Panc1 (cell line): ENCODE measurements around the gene ZNF316. TPM values are rescaled to one million over a fixed set of nuclear protein-coding genes. Genes with fewer than 3 reads are reported as not detected.

Experiments used
- ATAC-seq: fragments of 200-7000 bp; cut with Tn5 transposase; 2 replicates; pipeline ENCODE4 v1.9.1; 2020; ENCODE audit warnings: mild to moderate bottlenecking, moderate library complexity
- BruUV-seq: library from RNA; stranded (reverse); fragments of 400-500 nt; replicated peaks from 2 replicates; lab custom pipeline; 2021; lab: Mats Ljungman, UMichigan
- CTCF ChIA-PET: fragments of 300-600 bp; sonication (Branson Sonifier 250); formaldehyde crosslinking; loops from one replicate; lab custom pipeline; 2022; ENCODE audit warnings: antibody characterized with exemption; lab: Charles Lee
- POLR2A ChIA-PET: fragments of 300-600 bp; sonication (Branson Sonifier 250); formaldehyde crosslinking; loops from one replicate; lab custom pipeline; 2022; ENCODE audit warnings: antibody characterized with exemption; lab: Charles Lee
- DNase-seq: peaks from one replicate; pipeline ENCODE4 v3.0.0-alpha.2; 2010; ENCODE audit warnings: low read depth, low spot score
- H3K27ac ChIP-seq: 2 replicates; pipeline ENCODE4 v1.5.1; 2011; ENCODE audit warnings: mild to moderate bottlenecking, low read length, inconsistent platforms
- H3K27me3 ChIP-seq: fragments of 200-500 bp; sonication (Bioruptor generic); 2 replicates; pipeline ENCODE4 v1.6.0; 2014; ENCODE audit warnings: low read length, inconsistent platforms; ENCODE audit not compliant: control insufficient read depth, insufficient read depth
- H3K36me3 ChIP-seq: fragments of 200-500 bp; sonication (Bioruptor generic); 2 replicates; pipeline ENCODE4 v1.5.1; 2014; ENCODE audit warnings: inconsistent platforms, mild to moderate bottlenecking, low read length, moderate library complexity; ENCODE audit not compliant: control insufficient read depth, insufficient read depth
- H3K4me1 ChIP-seq: 2 replicates; pipeline ENCODE4 v1.5.1; 2011; ENCODE audit warnings: inconsistent platforms, mild to moderate bottlenecking, low read length, moderate library complexity; ENCODE audit not compliant: control insufficient read depth, insufficient read depth
- H3K4me3 ChIP-seq, 2 experiments: 2 replicates each; pipeline ENCODE4 v1.5.1; 2011 to 2012; ENCODE audit warnings: low read depth in 2 of 2, low read length in 2 of 2, mild to moderate bottlenecking in 2 of 2, inconsistent platforms in 1 of 2, moderate library complexity in 1 of 2
- H3K9me3 ChIP-seq: fragments of 200-500 bp; sonication (Bioruptor generic); 2 replicates; pipeline ENCODE4 v1.5.1; 2014; ENCODE audit warnings: low read depth, mild to moderate bottlenecking, inconsistent platforms, low read length, moderate library complexity; ENCODE audit not compliant: control insufficient read depth, insufficient read depth
- CTCF ChIP-seq: fragments of 450-650 bp; IDR thresholded peaks from 2 replicates; pipeline ENCODE4 v1.5.1; 2017; ENCODE audit warnings: mild to moderate bottlenecking
- POLR2AphosphoS5 ChIP-seq: IDR thresholded peaks from 2 replicates; pipeline ENCODE4 v1.6.1; 2012; ENCODE audit warnings: mild to moderate bottlenecking, low read depth, low read length, moderate library complexity
- SIN3A ChIP-seq: IDR thresholded peaks from 2 replicates; pipeline ENCODE4 v1.6.1; 2012; ENCODE audit warnings: low read depth, mild to moderate bottlenecking, low read length, moderate library complexity, borderline replicate concordance; ENCODE audit not compliant: insufficient read depth
- TCF7L2 ChIP-seq: IDR thresholded peaks from 2 replicates; pipeline ENCODE4 v1.6.1; 2011; ENCODE audit warnings: mild to moderate bottlenecking, low read depth, low read length, inconsistent platforms
- in situ Hi-C: cut with HindIII; loops from 2 replicates; pipeline ENCODE4 v1.10.0; 2016; ENCODE audit warnings: low sequenced_read_pairs, low pct_unique_long_range_greater_than_20kb
- intact Hi-C: fragments of 100-400 bp; cut with micrococcal nuclease; formaldehyde crosslinking; loops from one replicate; pipeline ENCODE4 v1.10.0; 2022; ENCODE audit not compliant: unreplicated experiment
- total RNA-seq: library from RNA; stranded (reverse); gene quantifications from one replicate; pipeline ENCODE4 v1.2.1, GENCODE V29; 2021; ENCODE audit not compliant: unreplicated experiment
- TF ChIP-seq, protein P1 (sequence below), 2 experiments: IDR thresholded peaks; 2 replicates each; pipeline ENCODE4 v1.6.1; 2011 to 2012; ENCODE audit warnings: low read depth in 2 of 2, control low read depth in 1 of 2, low read length in 1 of 2, mild to moderate bottlenecking in 1 of 2, moderate library complexity in 1 of 2; ENCODE audit not compliant: insufficient read depth in 1 of 2

Gene ZNF316
- total RNA-seq, 1 experiment from 2014 or later = 37.8 TPM

DNA sequence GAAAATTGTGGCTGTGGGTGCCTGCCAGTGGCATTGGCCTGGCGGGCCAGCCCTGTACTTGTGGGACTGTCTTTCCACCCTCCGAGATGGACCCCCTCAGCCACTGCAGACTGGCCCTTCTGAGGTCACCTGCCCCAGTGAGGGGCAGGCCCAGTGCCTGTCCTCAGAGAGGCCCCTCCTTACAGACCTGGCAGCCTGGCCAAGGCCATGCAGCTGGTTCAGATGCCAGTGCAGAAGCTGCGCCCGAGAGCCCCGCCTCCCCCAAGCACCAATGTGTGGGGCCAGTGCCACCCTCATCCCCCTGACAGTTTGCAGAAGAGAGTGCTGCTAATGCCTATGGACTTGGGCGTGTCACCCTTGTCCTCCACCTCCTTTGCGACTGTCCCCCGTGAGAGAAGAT lies 10.0 kb downstream of the ZNF316 start:
- ChIA-PET CTCF (no interaction called here), POLR2A (no interaction called here)
- no peak for ATAC-seq
- in situ Hi-C loops (no loop called here), intact Hi-C loops (no loop called here)
- no peak for DNase-seq
- Histone ChIP-seq H3K4me1 (no peaks in the 10 kb centered on the region), H3K9me3 (no peaks in the 10 kb centered on the region; the same call in 1 of the 2 replicates), H3K27ac (no peak overlapping the region), H3K36me3 (no peaks in the 10 kb centered on the region; the same call in 1 of the 2 replicates), H3K4me3 (no peak overlapping the region), H3K27me3 (no peaks in the 10 kb centered on the region)
- TF ChIP-seq SIN3A (no peak), TCF7L2 (no peak), POLR2AphosphoS5 (no peak), CTCF (no peak)
- TF ChIP-seq, protein P1, sequence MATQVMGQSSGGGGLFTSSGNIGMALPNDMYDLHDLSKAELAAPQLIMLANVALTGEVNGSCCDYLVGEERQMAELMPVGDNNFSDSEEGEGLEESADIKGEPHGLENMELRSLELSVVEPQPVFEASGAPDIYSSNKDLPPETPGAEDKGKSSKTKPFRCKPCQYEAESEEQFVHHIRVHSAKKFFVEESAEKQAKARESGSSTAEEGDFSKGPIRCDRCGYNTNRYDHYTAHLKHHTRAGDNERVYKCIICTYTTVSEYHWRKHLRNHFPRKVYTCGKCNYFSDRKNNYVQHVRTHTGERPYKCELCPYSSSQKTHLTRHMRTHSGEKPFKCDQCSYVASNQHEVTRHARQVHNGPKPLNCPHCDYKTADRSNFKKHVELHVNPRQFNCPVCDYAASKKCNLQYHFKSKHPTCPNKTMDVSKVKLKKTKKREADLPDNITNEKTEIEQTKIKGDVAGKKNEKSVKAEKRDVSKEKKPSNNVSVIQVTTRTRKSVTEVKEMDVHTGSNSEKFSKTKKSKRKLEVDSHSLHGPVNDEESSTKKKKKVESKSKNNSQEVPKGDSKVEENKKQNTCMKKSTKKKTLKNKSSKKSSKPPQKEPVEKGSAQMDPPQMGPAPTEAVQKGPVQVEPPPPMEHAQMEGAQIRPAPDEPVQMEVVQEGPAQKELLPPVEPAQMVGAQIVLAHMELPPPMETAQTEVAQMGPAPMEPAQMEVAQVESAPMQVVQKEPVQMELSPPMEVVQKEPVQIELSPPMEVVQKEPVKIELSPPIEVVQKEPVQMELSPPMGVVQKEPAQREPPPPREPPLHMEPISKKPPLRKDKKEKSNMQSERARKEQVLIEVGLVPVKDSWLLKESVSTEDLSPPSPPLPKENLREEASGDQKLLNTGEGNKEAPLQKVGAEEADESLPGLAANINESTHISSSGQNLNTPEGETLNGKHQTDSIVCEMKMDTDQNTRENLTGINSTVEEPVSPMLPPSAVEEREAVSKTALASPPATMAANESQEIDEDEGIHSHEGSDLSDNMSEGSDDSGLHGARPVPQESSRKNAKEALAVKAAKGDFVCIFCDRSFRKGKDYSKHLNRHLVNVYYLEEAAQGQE (IDR thresholded peaks at IDR 0.05; ENCODE audit: insufficient read depth in 1 of 2, low read depth in 2 of 2, low read length in 1 of 2) = no peak
- BruUV-seq = no TSS peak

- ChIA-PET CTCF (no interaction called here), POLR2A (no interaction called here)
- intact Hi-C loops = no loop called here
- H3K27me3 ChIP-seq = no peaks in the 10 kb centered on the region
- BruUV-seq = no TSS peak
- no peaks in the 10 kb centered on the region; the same call in 1 of the 2 replicates for H3K36me3 ChIP-seq
- H3K9me3 ChIP-seq = no peaks in the 10 kb centered on the region; the same call in 1 of the 2 replicates
- TF ChIP-seq SIN3A (no peak), TCF7L2 (no peak), CTCF (no peak), POLR2AphosphoS5 (no peak)
- TF ChIP-seq, protein P1 (IDR thresholded peaks at IDR 0.05; ENCODE audit: insufficient read depth in 1 of 2, low read depth in 2 of 2, low read length in 1 of 2) = no peak
- in situ Hi-C loops = no loop called here
- no peak for ATAC-seq
- no peak overlapping the region for H3K4me3 ChIP-seq
- no peaks in the 10 kb centered on the region for H3K4me1 ChIP-seq
- DNase-seq = no peak
- H3K27ac ChIP-seq = no peak overlapping the region
These were observed 10.4 kb downstream of the ZNF316 start for GRCh38 chr7:6647541-6647940.
